ENCODE measurements around the gene DDX10.

DNA sequence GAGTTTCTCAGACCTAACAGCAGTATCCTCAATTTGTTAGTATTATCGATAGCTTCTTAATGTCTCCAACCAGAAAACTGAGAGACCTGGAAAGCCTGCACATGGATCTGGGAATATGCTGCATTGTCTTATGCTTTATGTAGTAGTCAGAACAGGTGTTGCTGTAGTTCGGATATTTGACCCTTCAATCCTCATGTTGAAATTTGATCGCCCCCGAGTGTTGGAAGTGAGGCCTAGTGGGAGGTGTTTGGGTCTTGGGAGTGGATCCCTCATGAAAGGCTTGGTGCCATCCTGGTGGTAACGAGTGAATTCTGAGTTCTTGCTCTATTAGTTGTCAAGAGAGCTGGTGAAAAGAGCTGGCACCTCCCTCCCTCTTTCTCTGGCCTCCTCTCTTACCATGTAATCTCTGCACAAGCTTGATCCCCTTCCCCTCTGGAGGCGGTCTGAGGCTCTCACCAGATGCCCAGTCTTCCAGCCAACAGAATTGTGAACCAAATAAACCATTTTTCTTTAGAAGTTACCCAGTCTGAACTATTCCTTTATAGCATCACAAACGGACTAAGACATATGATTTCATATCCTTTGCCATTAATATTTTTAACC, 227.1 kb downstream of the DDX10 start:
- no peak for TF ChIP-seq POLR2AphosphoS5 (IDR thresholded peaks at IDR 0.05; ENCODE audit: borderline replicate concordance, low read depth, low read length)
- TF ChIP-seq EZH2 (IDR thresholded peaks at IDR 0.05) = no peak
